ENCODE results near the gene TUBE1. TPM values are rescaled to one million over a fixed set of nuclear protein-coding genes. Genes with fewer than 3 reads are reported as not detected.

The TUBE1 gene
- total RNA-seq, 1 donor from 2014 or later, result 49.0 TPM

DNA sequence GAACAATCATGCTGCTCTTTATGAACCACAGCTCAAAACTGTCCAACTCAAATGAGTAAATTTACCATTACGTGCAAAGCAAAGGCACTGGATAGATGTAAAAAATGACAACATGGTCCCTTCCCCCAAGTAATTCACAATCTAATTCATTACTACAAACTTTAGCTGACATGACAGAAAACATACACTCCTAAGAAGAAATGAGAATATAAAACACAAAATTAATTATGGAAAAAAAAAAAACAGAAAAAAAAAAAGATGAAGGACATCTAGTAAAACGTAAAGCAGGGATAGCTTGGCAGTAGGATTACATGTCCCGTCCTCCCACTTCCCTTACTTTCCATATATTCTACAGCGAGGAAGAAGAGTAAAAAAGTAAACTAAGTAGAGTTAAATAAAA is 5.7 kb downstream of the TUBE1 start:
- Mint-ChIP-seq H3K27ac (no peak overlapping the region), H3K36me3 (peaks cover 10% of the 10 kb centered on the region), H3K27me3 (ENCODE audit: insufficient read depth, low read depth) (no peaks in the 10 kb centered on the region), H3K4me3 (no peak overlapping the region), H3K9me3 (no peaks in the 10 kb centered on the region), H3K4me1 (peaks cover 7% of the 10 kb centered on the region)
- peaks cover 7% of the 10 kb centered on the region for H3K4me1 ChIP-seq
- H3K27me3 ChIP-seq, result no peaks in the 10 kb centered on the region
- H3F3A ChIP-seq (ENCODE audit: low read depth), result peaks cover 6% of the 10 kb centered on the region
- H3K4me2 ChIP-seq, result no peak overlapping the region
- no peaks in the 10 kb centered on the region for H3K9me3 ChIP-seq (ENCODE audit: low read depth)
- TF ChIP-seq, protein P1, sequence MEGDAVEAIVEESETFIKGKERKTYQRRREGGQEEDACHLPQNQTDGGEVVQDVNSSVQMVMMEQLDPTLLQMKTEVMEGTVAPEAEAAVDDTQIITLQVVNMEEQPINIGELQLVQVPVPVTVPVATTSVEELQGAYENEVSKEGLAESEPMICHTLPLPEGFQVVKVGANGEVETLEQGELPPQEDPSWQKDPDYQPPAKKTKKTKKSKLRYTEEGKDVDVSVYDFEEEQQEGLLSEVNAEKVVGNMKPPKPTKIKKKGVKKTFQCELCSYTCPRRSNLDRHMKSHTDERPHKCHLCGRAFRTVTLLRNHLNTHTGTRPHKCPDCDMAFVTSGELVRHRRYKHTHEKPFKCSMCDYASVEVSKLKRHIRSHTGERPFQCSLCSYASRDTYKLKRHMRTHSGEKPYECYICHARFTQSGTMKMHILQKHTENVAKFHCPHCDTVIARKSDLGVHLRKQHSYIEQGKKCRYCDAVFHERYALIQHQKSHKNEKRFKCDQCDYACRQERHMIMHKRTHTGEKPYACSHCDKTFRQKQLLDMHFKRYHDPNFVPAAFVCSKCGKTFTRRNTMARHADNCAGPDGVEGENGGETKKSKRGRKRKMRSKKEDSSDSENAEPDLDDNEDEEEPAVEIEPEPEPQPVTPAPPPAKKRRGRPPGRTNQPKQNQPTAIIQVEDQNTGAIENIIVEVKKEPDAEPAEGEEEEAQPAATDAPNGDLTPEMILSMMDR (IDR thresholded peaks at IDR 0.05), result no peak
- TF ChIP-seq EZH2phosphoT487 (IDR thresholded peaks at IDR 0.05) (no peak), EZH2 (IDR thresholded peaks at IDR 0.05) (no peak)
- no peak for DNase-seq (ENCODE audit: low spot score)
- H2AFZ ChIP-seq (replicated peaks), result no peak overlapping the region
- H3K79me2 ChIP-seq (ENCODE audit: low read depth), result peaks cover 9% of the 10 kb centered on the region
- H3K27ac ChIP-seq, result no peak overlapping the region
- H3K4me3 ChIP-seq, result no peak overlapping the region
- H4K20me1 ChIP-seq (ENCODE audit: low read depth), result no peaks in the 10 kb centered on the region
- H3K36me3 ChIP-seq, result no peaks in the 10 kb centered on the region
- H3K9ac ChIP-seq, result no peak overlapping the region

DNA sequence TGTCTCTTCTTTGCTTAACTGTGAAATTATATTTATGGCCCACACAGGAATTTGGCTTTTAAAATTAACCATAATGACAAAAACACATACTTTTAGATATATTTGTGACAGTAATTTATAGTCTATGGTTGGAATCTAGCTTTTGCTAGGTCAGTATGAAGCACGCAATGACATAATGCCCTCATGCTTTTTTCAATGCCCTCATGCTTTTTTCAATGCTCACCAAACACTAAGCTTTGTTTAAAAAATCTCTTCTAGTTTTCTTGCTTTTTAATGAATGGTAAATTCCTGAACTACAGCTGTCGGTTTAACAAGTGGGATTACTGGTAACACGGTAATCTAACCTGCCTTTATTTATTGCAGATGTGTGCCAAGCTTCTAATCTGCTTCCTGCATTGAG is 20.7 kb downstream of the TUBE1 start:
- no peaks in the 10 kb centered on the region for H3K4me1 ChIP-seq
- H3K36me3 ChIP-seq, result no peaks in the 10 kb centered on the region
- H3K79me2 ChIP-seq (ENCODE audit: low read depth), result no peaks in the 10 kb centered on the region
- H3K36me3 Mint-ChIP-seq, result peaks cover under 1% of the 10 kb centered on the region
- no peak for TF ChIP-seq EZH2 (IDR thresholded peaks at IDR 0.05)
- TF ChIP-seq, protein P1 (IDR thresholded peaks at IDR 0.05), result no peak
- TF ChIP-seq EZH2phosphoT487 (IDR thresholded peaks at IDR 0.05), result no peak
- H3F3A ChIP-seq (ENCODE audit: low read depth), result peaks cover 4% of the 10 kb centered on the region
- H3K4me3 Mint-ChIP-seq, result no peak overlapping the region
- no peak overlapping the region for H3K4me2 ChIP-seq
- H3K9me3 ChIP-seq (ENCODE audit: low read depth), result no peaks in the 10 kb centered on the region
- H3K4me3 ChIP-seq, result no peak overlapping the region
- no peaks in the 10 kb centered on the region for H3K4me1 Mint-ChIP-seq
- H3K9me3 Mint-ChIP-seq, result no peaks in the 10 kb centered on the region
- no peaks in the 10 kb centered on the region for H4K20me1 ChIP-seq (ENCODE audit: low read depth)
- no peak overlapping the region for H3K27ac ChIP-seq
- DNase-seq (ENCODE audit: low spot score), result no peak
- H3K9ac ChIP-seq, result no peak overlapping the region
- no peaks in the 10 kb centered on the region for H3K27me3 ChIP-seq
- no peaks in the 10 kb centered on the region for H3K27me3 Mint-ChIP-seq (ENCODE audit: insufficient read depth, low read depth)
- H2AFZ ChIP-seq (replicated peaks), result no peak overlapping the region
- no peak overlapping the region for H3K27ac Mint-ChIP-seq

DNA sequence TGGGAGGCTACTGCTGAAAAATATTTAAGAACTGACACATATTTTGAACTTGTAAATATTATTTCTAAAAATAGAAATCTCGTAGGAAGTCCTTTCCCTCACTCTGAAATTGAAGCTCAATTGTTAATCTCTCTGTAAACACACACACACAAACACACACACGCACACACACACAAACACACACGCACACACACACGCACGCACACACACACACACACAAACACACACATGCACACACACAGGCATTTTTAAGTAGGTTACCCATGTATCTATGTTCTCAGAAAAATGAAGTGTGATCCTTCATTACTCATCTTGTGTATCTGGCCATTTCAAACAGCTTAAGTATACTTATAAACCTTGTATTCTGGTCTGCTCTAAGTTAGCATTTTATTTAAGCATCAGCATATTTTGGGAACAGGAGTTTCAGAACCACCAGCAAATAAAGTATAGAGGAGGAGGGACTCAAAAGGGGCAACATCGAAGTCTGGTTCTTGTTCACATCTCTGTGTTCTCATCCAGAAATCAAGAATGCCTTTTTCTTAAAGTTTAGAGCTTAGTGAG is 21.8 kb downstream of the TUBE1 start:
- Histone ChIP-seq H3K27me3 (no peaks in the 10 kb centered on the region), H3K9ac (no peak overlapping the region), H3K27ac (no peak overlapping the region), H3K79me2 (ENCODE audit: low read depth) (no peaks in the 10 kb centered on the region), H4K20me1 (ENCODE audit: low read depth) (no peaks in the 10 kb centered on the region), H3K9me3 (ENCODE audit: low read depth) (no peaks in the 10 kb centered on the region), H3K4me3 (no peak overlapping the region), H3K4me1 (no peaks in the 10 kb centered on the region), H2AFZ (replicated peaks) (no peak overlapping the region), H3F3A (ENCODE audit: low read depth) (peaks cover 4% of the 10 kb centered on the region), H3K36me3 (no peaks in the 10 kb centered on the region), H3K4me2 (no peak overlapping the region)
- H3K4me3 Mint-ChIP-seq, result no peak overlapping the region
- TF ChIP-seq EZH2phosphoT487 (IDR thresholded peaks at IDR 0.05), result no peak
- no peak overlapping the region for H3K27ac Mint-ChIP-seq
- H3K4me1 Mint-ChIP-seq, result no peaks in the 10 kb centered on the region
- no peaks in the 10 kb centered on the region for H3K9me3 Mint-ChIP-seq
- no peaks in the 10 kb centered on the region for H3K36me3 Mint-ChIP-seq
- no peaks in the 10 kb centered on the region for H3K27me3 Mint-ChIP-seq (ENCODE audit: insufficient read depth, low read depth)
- no peak for DNase-seq (ENCODE audit: low spot score)

DNA sequence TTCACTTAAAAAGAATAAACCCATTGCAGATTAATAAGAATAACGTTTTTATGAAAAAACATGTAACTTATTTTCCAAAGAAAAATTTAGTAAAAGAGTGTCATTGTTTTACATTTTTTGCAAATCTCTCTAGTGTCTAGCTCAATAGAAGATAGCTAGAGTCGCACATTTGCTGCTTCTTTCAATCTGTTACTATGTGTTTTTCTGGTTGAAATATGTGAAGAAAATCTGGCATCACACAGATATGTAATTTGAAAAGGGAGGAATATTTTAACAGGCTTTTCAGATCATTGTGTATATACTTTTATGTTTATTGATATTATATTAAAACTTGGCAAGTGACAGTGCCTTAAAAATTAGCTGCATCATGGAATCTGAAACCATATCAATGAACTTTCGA is 24.3 kb downstream of the TUBE1 start:
- H3K27ac Mint-ChIP-seq, result no peak overlapping the region

More for the DNA sequence above, 24.3 kb downstream of the TUBE1 start:
- no peaks in the 10 kb centered on the region for H3K79me2 ChIP-seq (ENCODE audit: low read depth)
- no peaks in the 10 kb centered on the region for H3K4me1 Mint-ChIP-seq
- TF ChIP-seq EZH2 (IDR thresholded peaks at IDR 0.05), result no peak
- TF ChIP-seq, protein P1 (IDR thresholded peaks at IDR 0.05), result no peak
- no peak for TF ChIP-seq EZH2phosphoT487 (IDR thresholded peaks at IDR 0.05)
- H4K20me1 ChIP-seq (ENCODE audit: low read depth), result no peaks in the 10 kb centered on the region
- no peaks in the 10 kb centered on the region for H3K9me3 Mint-ChIP-seq
- H3K4me3 ChIP-seq, result no peak overlapping the region
- H3K36me3 ChIP-seq, result no peaks in the 10 kb centered on the region
- H3K4me1 ChIP-seq, result no peaks in the 10 kb centered on the region
- DNase-seq (ENCODE audit: low spot score), result no peak
- H3K9ac ChIP-seq, result no peak overlapping the region
- H3K27me3 ChIP-seq, result no peaks in the 10 kb centered on the region
- no peak overlapping the region for H3K27ac ChIP-seq
- H3K4me2 ChIP-seq, result no peak overlapping the region
- H2AFZ ChIP-seq (replicated peaks), result no peak overlapping the region
- H3K4me3 Mint-ChIP-seq, result no peak overlapping the region
- H3K36me3 Mint-ChIP-seq, result no peaks in the 10 kb centered on the region
- no peaks in the 10 kb centered on the region for H3F3A ChIP-seq (ENCODE audit: low read depth)
- H3K27me3 Mint-ChIP-seq (ENCODE audit: insufficient read depth, low read depth), result no peaks in the 10 kb centered on the region
- H3K9me3 ChIP-seq (ENCODE audit: low read depth), result no peaks in the 10 kb centered on the region
